Naive B cell (primary cell): Measurements from ENCODE around the gene CCSER2. TPM values are rescaled to one million over a fixed set of nuclear protein-coding genes. Genes with fewer than 3 reads are reported as not detected.

ENCODE experiments used
- polyA plus RNA-seq, 6 donors: library from polyadenylated mRNA; unstranded; fragments of 300-500 nt; fragmentation: Illumina TruSeq; gene quantifications; one replicate each; pipeline ENCODE4 v1.2.3, GENCODE V29; 2021; ENCODE audit warnings: low read depth in 6 of 6

The CCSER2 gene
- polyA plus RNA-seq, 6 donors from 2014 or later, result 19.4 to 45.1 (median 33.6) TPM

Other genes starting within 250 kb of the CCSER2 start
- 100 to 1,000 TPM; 241 to 563 (median 272) TPM for gene GHITM, start 189.1 kb upstream of the CCSER2 start, polyA plus RNA-seq
- gene GPR15LG, start 154.8 kb upstream of the CCSER2 start, polyA plus RNA-seq, result not detected
- gene CDHR1, start 134.1 kb upstream of the CCSER2 start, polyA plus RNA-seq, result under 1 TPM in 1 of 6 donors, not detected in 5; 0.08 TPM
- gene LRIT2, start 103.0 kb upstream of the CCSER2 start, polyA plus RNA-seq, result not detected
- not detected for gene LRIT1, start 87.0 kb upstream of the CCSER2 start, polyA plus RNA-seq
- not detected for gene RGR, start 83.5 kb upstream of the CCSER2 start, polyA plus RNA-seq